ENCODE data around the gene CDKN1A. TPM values are rescaled to one million over a fixed set of nuclear protein-coding genes. Genes with fewer than 3 reads are reported as not detected.

CDKN1A gene
- total and polyA plus RNA-seq, 10 of the 15 experiments (the other 5 are each of a cell fraction or from before 2014, with no cell fraction given) = 25.2 to 637 (median 216) TPM

GRCh38 chr6:36684447-36684812 is 5.9 kb downstream of the CDKN1A start:
- no TSS peak for BruUV-seq (replicated peaks)
- Histone ChIP-seq H3K27me3 (replicated peaks in 1 of 2; ENCODE audit: control insufficient read depth in 2 of 2, insufficient read depth in 2 of 2, low read length in 1 of 2) (no peaks in the 10 kb centered on the region), H3K4me2 (ENCODE audit: control insufficient read depth, insufficient read depth) (no peak overlapping the region), H3K4me3 (no peak overlapping the region), H3K36me3 (ENCODE audit: control insufficient read depth in 2 of 2, insufficient read depth in 2 of 2, low read length in 1 of 2) (peaks cover 31 to 38% of the 10 kb centered on the region in 2 experiments), H2AFZ (ENCODE audit: control insufficient read depth, low read depth, low read length) (no peak overlapping the region), H3K9ac (ENCODE audit: control insufficient read depth, insufficient read depth, low read length) (no peak overlapping the region), H3K9me3 (replicated peaks; ENCODE audit: control insufficient read depth, insufficient read depth, low read length) (no peaks in the 10 kb centered on the region; the same call in 2 of the 3 replicates), H3K79me2 (ENCODE audit: control insufficient read depth, insufficient read depth, low read length) (peaks cover 53% of the 10 kb centered on the region), H3K4me1 (ENCODE audit: control insufficient read depth, insufficient read depth, low read length) (peaks cover 36% of the 10 kb centered on the region), H4K20me1 (ENCODE audit: control insufficient read depth, insufficient read depth) (peaks cover 15% of the 10 kb centered on the region), H3K27ac (ENCODE audit: control insufficient read depth, insufficient read depth) (no peak overlapping the region)
- ChIA-PET POLR2A (interaction anchor here (1.9 to 13.6 kb wide), 2 partner anchors 18 to 56 kb away, joined by 6 to 243 read pairs; no protein-coding TSS in a partner anchor), CTCF (interaction anchor here (1.1 to 10.7 kb wide), 5 partner anchors 8 to 72 kb away, joined by 3 to 146 read pairs (median 63); no protein-coding TSS in a partner anchor), SMC1A (ENCODE audit: uncharacterized antibody, unreplicated experiment) (interaction anchor here (1.0 to 11.2 kb wide), 5 partner anchors 40 to 261 kb away, joined by 3 to 120 read pairs (median 4); no protein-coding TSS in a partner anchor), RAD21 (ENCODE audit: unreplicated experiment) (interaction anchor here (4.4 to 10.6 kb wide), 3 partner anchors 19 to 71 kb away, joined by 19 to 195 read pairs (median 124); no protein-coding TSS in a partner anchor)
- TF ChIP-seq POLR2AphosphoS2 (IDR thresholded peaks at IDR 0.05; ENCODE audit: low read depth, low read length) = peak; percentile 31; the same call in 1 of the 2 replicates
- TF ChIP-seq POLR2AphosphoS5 (IDR thresholded peaks at IDR 0.05; ENCODE audit: low read length) = peak; percentile 47
- TF ChIP-seq ZBTB40 (IDR thresholded peaks at IDR 0.05; ENCODE audit: borderline replicate concordance) = no peak
- in situ Hi-C loops (cut with MboI) (loop anchor here (5.0 kb wide), 1 partner anchor 62 kb away; no protein-coding TSS in a partner anchor), intact Hi-C loops (cut with micrococcal nuclease; ENCODE audit: unreplicated experiment) (loop anchor here (5.0 kb wide), 3 partner anchors 137 to 262 kb away; partner anchors contain the start of genes KCTD20, PXT1 and STK38)
- ATAC-seq (no peak), DNase-seq (ENCODE audit: low read depth, low spot score) (no peak), FAIRE-seq (no peak)
- 98% methylated on average over 4 of the region's 6 CpGs for WGBS (ENCODE audit: insufficient coverage, insufficient replicate concordance, low lambda C conversion rate, missing lambda C conversion rate)
